CD4-positive, alpha-beta T cell treated with Interleukin-15 for 4 hours (primary cell): ENCODE measurements around the gene OR51S1.
"Not testable (repeated sequence)": the region's sequence is repeated elsewhere in the genome, so short reads cannot be mapped to it uniquely, and the experiment has no call there.

Experiments
- DNase-seq: peaks from one replicate; pipeline ENCODE4 v3.0.0-alpha.2; 2020; ENCODE audit warnings: low spot score

Gene OR51S1

DNA sequence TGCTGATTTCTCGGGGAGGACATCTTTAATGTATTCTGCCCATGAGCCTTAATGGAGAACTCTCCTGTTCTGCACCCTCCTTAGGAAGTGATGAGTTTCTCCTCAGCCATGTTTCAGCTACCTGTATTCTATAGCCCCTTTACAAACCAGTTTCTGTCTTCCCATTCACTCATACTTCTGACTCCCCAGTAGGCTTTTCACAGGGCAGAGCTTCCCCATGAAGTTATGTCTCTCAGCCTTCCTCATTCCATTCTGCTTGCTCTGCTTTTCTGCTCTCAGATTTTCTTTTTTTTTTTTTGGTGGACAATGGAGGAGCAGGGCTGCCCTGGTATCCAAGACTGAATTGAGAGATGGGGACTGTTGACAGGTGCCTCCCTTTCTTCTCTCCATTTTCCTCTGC lies 40.5 kb downstream of the OR51S1 start:
- no peak for DNase-seq

DNA sequence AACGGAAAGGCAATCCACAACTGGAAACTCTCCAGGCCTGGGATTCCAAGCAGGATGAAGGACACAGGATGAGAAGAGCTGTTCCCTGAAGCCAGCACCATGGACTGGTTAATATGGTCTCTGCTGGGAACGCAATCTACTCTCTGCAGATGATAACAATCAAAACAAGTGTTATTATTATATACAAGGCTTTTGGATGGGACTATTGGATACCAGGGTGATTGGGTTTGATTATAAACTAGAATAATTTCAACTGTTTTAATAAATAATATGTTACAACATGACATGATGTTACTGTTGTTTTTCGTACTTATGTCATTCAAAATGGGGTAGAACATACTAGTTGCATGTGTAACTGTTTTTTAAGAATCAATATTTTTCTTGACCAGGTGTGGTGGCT lies 44.7 kb downstream of the OR51S1 start, which contains the start of gene OR52R1:
Gene OR52R1, minus strand, starts transcription at position 101 of the 400 bp plus-strand sequence. Its CDS starts 0 bp downstream, at position 101.
- no peak for DNase-seq

DNA sequence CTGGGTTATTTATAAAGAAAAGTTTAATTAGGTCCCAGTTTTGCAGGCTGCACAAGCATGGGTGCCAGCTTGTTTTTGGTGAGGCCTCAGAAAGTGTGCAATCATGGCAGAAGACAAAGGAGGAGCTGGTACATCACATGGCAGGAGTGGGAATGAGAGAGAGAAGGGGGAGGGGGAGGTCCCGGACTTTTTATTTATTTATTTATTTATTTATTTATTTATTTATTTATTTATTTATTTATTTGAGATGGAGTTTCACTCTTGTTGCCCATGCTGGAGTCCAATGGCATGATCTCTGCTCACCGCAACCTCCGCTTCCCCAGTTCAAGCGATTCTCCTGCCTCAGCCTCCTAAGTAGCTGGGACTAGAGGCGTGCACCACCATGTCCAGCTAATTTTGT lies 47.7 kb downstream of the OR51S1 start:
- not testable (repeated sequence) for DNase-seq

GRCh38 chr11:4798427-4799183 lies 50.4 kb downstream of the OR51S1 start:
- DNase-seq: no peak
